OCI-LY1 (cell line): ENCODE results near the gene INTS3.

ENCODE experiments used
- H2AFZ ChIP-seq: fragments of 200-600 bp; sonication (generic), shearing (Covaris generic); 2 replicates; pipeline ENCODE4 v1.6.0; 2014; ENCODE audit warnings: antibody characterized with exemption, mild to moderate bottlenecking, low read length
- H3F3A ChIP-seq: fragments of 200-600 bp; sonication (generic), shearing (Covaris generic); 2 replicates; pipeline ENCODE4 v1.6.0; 2014; ENCODE audit warnings: mild to moderate bottlenecking, antibody characterized with exemption, low read length, moderate library complexity; ENCODE audit not compliant: insufficient read depth
- H3K27ac ChIP-seq: fragments of 200-600 bp; sonication (generic); 2 replicates; pipeline ENCODE4 v1.5.1; 2014; ENCODE audit warnings: low read length, mixed run types, mild to moderate bottlenecking, low read depth; ENCODE audit not compliant: poor library complexity, severe bottlenecking
- H3K27me3 ChIP-seq: fragments of 200-600 bp; sonication (generic); 2 replicates; pipeline ENCODE4 v1.6.0; 2014; ENCODE audit warnings: antibody characterized with exemption, mild to moderate bottlenecking, low read length, moderate library complexity; ENCODE audit not compliant: insufficient read depth
- H3K36me3 ChIP-seq: fragments of 200-600 bp; sonication (generic); 2 replicates; pipeline ENCODE4 v1.6.1; 2014; ENCODE audit warnings: mild to moderate bottlenecking, antibody characterized with exemption, low read length, moderate library complexity, mixed read lengths; ENCODE audit not compliant: insufficient read depth
- H3K4me1 ChIP-seq: fragments of 200-600 bp; sonication (generic); 2 replicates; pipeline ENCODE4 v1.5.1; 2014; ENCODE audit warnings: mild to moderate bottlenecking, low read length, moderate library complexity; ENCODE audit not compliant: insufficient read depth, severe bottlenecking
- H3K4me2 ChIP-seq: fragments of 200-600 bp; sonication (generic), shearing (Covaris generic); 2 replicates; pipeline ENCODE4 v1.6.1; 2014; ENCODE audit warnings: low read length
- H3K4me3 ChIP-seq: fragments of 200-600 bp; sonication (generic); 2 replicates; pipeline ENCODE4 v1.5.1; 2014; ENCODE audit warnings: low read length, low read depth, mild to moderate bottlenecking, mixed read lengths; ENCODE audit not compliant: poor library complexity, severe bottlenecking
- H3K79me2 ChIP-seq: fragments of 200-600 bp; shearing (Covaris generic); 2 replicates; pipeline ENCODE4 v1.6.1; 2016; ENCODE audit warnings: mixed run types, low read length, mixed read lengths; ENCODE audit not compliant: insufficient read depth
- H3K9ac ChIP-seq: fragments of 200-600 bp; sonication (generic), shearing (Covaris generic); 2 replicates; pipeline ENCODE4 v1.6.1; 2014; ENCODE audit warnings: mild to moderate bottlenecking, low read length, mixed read lengths
- H3K9me2 ChIP-seq: fragments of 200-600 bp; sonication (generic), shearing (Covaris generic); 2 replicates; pipeline ENCODE4 v1.6.1; 2014; ENCODE audit warnings: low read depth, mild to moderate bottlenecking, low read length, mixed read lengths
- H3K9me3 ChIP-seq: fragments of 200-600 bp; shearing (Covaris generic); 2 replicates; pipeline ENCODE4 v1.6.1; 2014; ENCODE audit warnings: low read length, mixed read lengths
- H4K20me1 ChIP-seq: fragments of 200-600 bp; sonication (generic), shearing (Covaris generic); 2 replicates; pipeline ENCODE4 v1.6.0; 2016; ENCODE audit warnings: mild to moderate bottlenecking, low read length; ENCODE audit not compliant: insufficient read depth
- EZH2 ChIP-seq: fragments of 200-600 bp; sonication (generic), shearing (Covaris generic); IDR thresholded peaks from 2 replicates; pipeline ENCODE4 v1.8.0; 2017; ENCODE audit warnings: borderline replicate concordance, mixed run types, mild to moderate bottlenecking, antibody characterized with exemption, low read length, moderate library complexity, mixed read lengths
- TF ChIP-seq, protein P1 (sequence below): fragments of 200-600 bp; sonication (generic), shearing (Covaris generic); IDR thresholded peaks from 2 replicates; pipeline ENCODE4 v1.5.1; 2017; ENCODE audit warnings: mild to moderate bottlenecking, antibody characterized with exemption, low read length, moderate library complexity, mixed read lengths

Gene INTS3

DNA sequence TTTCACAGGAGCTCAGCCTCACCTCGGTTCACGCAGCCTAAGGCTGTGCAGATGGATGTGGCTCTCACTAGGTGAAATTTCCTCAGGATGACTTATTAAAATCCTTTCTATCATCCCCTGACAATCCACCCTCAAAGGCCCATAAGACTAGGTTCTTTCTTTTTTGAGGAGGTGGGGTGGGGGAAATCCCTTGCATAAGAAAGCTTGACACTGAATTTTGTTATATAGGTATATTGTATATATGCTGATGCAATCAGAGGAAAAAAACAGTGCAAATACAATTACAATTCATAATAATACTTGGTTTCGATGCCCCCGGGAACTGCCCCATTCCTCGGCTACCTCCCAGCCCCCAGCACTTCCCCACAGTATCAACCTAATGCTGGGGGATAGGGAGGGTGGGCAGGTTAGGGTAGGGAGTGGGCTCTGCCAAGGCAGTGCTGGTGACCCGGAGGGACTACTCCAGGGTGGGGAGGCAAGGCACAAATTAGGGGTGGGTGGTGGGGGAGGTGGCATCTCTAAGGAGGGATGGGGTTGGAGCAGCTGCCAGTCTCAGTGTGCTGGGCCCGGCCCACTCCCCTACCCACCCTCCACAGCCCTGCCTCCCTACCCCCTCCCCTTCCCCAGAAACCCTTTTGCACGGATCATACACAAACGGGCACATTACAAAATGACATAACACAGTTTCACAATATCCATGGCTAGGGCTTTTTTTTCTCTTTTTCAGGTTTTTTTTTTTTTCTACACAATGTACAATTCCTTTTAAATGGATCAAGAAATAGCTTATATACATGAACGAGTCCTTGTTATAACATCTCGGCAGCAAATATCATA lies 78.3 kb downstream of the INTS3 start:
- Histone ChIP-seq H2AFZ (no peak overlapping the region), H3K27ac (peak overlapping the region; percentile 97), H3K79me2 (no peaks in the 10 kb centered on the region), H3K36me3 (peaks cover 32% of the 10 kb centered on the region; the same call in 1 of the 2 replicates), H3K9me3 (no peaks in the 10 kb centered on the region), H3K9me2 (no peaks in the 10 kb centered on the region), H3K9ac (peak overlapping the region; percentile 43), H4K20me1 (no peaks in the 10 kb centered on the region), H3K4me1 (peaks cover 35% of the 10 kb centered on the region), H3K4me2 (peak overlapping the region; percentile 57), H3K27me3 (no peaks in the 10 kb centered on the region), H3F3A (peaks cover 5% of the 10 kb centered on the region), H3K4me3 (no peak overlapping the region)
- TF ChIP-seq, protein P1, sequence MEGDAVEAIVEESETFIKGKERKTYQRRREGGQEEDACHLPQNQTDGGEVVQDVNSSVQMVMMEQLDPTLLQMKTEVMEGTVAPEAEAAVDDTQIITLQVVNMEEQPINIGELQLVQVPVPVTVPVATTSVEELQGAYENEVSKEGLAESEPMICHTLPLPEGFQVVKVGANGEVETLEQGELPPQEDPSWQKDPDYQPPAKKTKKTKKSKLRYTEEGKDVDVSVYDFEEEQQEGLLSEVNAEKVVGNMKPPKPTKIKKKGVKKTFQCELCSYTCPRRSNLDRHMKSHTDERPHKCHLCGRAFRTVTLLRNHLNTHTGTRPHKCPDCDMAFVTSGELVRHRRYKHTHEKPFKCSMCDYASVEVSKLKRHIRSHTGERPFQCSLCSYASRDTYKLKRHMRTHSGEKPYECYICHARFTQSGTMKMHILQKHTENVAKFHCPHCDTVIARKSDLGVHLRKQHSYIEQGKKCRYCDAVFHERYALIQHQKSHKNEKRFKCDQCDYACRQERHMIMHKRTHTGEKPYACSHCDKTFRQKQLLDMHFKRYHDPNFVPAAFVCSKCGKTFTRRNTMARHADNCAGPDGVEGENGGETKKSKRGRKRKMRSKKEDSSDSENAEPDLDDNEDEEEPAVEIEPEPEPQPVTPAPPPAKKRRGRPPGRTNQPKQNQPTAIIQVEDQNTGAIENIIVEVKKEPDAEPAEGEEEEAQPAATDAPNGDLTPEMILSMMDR = no peak
- TF ChIP-seq EZH2 = no peak

DNA sequence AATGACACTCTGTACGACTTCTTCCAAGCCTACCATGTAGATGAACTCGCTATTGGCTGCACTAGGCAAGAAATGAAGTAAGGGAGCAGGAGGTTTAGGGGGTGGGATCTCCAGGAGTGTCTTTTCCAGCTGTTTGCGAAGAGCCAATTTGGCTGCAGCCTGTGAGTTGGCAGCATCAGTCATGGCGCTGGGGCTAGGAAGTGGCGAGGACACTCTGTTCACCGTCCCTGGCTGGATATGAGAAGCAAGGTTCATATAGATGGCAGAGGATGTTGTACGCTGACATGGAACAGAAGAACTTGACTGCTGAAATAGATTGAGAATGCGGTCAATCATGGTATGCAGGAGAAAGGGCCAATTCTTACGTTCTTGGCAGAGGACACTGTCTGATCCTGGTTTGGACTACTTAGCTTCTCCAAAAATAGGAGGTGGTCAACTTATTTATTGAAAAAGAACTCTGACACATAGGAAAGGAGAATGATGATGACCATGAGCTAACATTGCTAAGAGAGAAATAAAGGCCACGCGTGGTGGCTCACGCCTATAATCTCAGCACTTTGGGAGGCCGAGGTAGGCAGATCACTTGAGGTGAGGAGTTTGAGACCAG lies 88.5 kb downstream of the INTS3 start:
- Histone ChIP-seq H3K9me2 (no peaks in the 10 kb centered on the region), H3K79me2 (no peaks in the 10 kb centered on the region), H3K9me3 (no peaks in the 10 kb centered on the region), H3K4me3 (no peak overlapping the region), H3K27me3 (no peaks in the 10 kb centered on the region), H3K36me3 (peaks cover 74% of the 10 kb centered on the region), H3K9ac (no peak overlapping the region), H3K4me2 (no peak overlapping the region), H4K20me1 (no peaks in the 10 kb centered on the region), H3K4me1 (peaks cover 10% of the 10 kb centered on the region), H2AFZ (no peak overlapping the region), H3K27ac (no peak overlapping the region), H3F3A (no peaks in the 10 kb centered on the region)
- TF ChIP-seq, protein P1 = no peak
- no peak for TF ChIP-seq EZH2

DNA sequence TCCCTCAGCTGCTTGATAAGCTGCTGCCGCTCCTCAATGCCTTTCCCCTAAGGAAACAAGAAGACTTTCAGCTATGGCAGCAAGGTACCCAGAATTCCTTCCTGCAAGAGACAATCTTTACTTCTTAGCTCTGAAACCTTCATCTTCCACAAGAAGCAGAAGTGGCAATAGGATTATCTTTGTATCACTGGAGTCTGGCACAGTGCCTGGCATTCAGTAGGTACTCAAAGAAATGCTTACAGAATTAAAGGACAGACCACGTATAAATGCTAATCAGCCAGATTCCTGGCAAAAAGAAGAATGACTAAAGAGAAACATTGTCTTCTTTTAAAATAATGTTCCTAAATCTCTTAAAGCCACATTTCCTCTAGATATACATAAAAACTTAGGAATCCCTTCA lies 91.0 kb downstream of the INTS3 start:
- no peaks in the 10 kb centered on the region for H3K27me3 ChIP-seq
- H3K36me3 ChIP-seq = peaks cover 50% of the 10 kb centered on the region
- H3K4me3 ChIP-seq = no peak overlapping the region
- no peaks in the 10 kb centered on the region for H3F3A ChIP-seq
- H2AFZ ChIP-seq = no peak overlapping the region
- no peak overlapping the region for H3K4me2 ChIP-seq
- TF ChIP-seq, protein P1 = no peak
- TF ChIP-seq EZH2 = no peak
- H3K9ac ChIP-seq = no peak overlapping the region
- no peaks in the 10 kb centered on the region for H3K9me2 ChIP-seq
- H3K9me3 ChIP-seq = no peaks in the 10 kb centered on the region
- peaks cover 15% of the 10 kb centered on the region for H3K4me1 ChIP-seq
- H3K79me2 ChIP-seq = no peaks in the 10 kb centered on the region
- no peak overlapping the region for H3K27ac ChIP-seq
- H4K20me1 ChIP-seq = no peaks in the 10 kb centered on the region
